ENCODE data around the gene GADD45GIP1. TPM values are rescaled to one million over a fixed set of nuclear protein-coding genes. Genes with fewer than 3 reads are reported as not detected.

Gene GADD45GIP1
- polyA plus RNA-seq, 1 of the 3 experiments (the other 2 are of a cell fraction) = 91.8 TPM

DNA sequence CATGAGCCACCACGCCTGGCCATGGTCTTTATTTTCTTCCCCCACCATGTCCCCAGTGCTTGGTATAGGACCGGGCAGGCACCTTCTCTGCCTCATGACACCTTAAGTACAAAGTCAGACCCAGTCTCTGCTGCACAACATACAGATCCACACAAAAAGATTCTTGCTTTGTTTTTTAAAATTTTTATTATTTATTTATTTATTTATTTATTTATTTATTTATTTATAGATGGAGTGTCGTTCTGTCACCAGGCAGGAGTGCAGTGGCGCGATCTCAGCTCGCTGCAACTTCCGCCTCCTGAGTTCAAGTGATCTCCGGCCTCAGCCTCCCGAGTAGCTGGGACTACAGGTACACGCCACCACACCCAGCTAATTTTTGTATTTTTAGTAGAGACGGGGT, 35.7 kb upstream of the GADD45GIP1 start:
- no peaks in the 10 kb centered on the region for H3K36me3 ChIP-seq (replicated peaks in 1 of 2; ENCODE audit: control insufficient read depth in 1 of 2, insufficient read depth in 2 of 2, low read length in 1 of 2)
- no peak overlapping the region for H3K9ac ChIP-seq
- POLR2A ChIA-PET = interaction anchor here (1.3 kb wide), 1 partner anchor 63 kb away, joined by 3 read pairs; no protein-coding TSS in a partner anchor
- H3K79me2 ChIP-seq (ENCODE audit: insufficient read depth) = peaks cover 15% of the 10 kb centered on the region
- H3K9me3 ChIP-seq = no peaks in the 10 kb centered on the region
- H3K4me3 ChIP-seq (ENCODE audit: low read depth in 2 of 2, low read length in 1 of 2) = no peak overlapping the region
- DNase-seq = no peak
- H3F3A ChIP-seq (replicated peaks; ENCODE audit: insufficient read depth) = peaks cover 6% of the 10 kb centered on the region
- H3K27ac ChIP-seq (ENCODE audit: low read depth in 2 of 2, low read length in 1 of 2) = no peak overlapping the region
- WGBS (ENCODE audit: low lambda C conversion rate) = 98% methylated on average over 11 of the region's 11 CpGs
- H3K4me2 ChIP-seq = no peak overlapping the region
- H4K20me1 ChIP-seq (ENCODE audit: insufficient read depth) = no peaks in the 10 kb centered on the region
- H2AFZ ChIP-seq (ENCODE audit: low read depth) = no peak overlapping the region
- H3K27me3 ChIP-seq (ENCODE audit: insufficient read depth) = no peaks in the 10 kb centered on the region
- CTCF ChIA-PET = interaction anchor here (0.7 to 3.6 kb wide), 7 partner anchors 9 to 102 kb away, joined by 3 to 14 read pairs (median 4); no protein-coding TSS in a partner anchor
- H3K4me1 ChIP-seq (ENCODE audit: control insufficient read depth in 1 of 2, insufficient read depth in 2 of 2, low read depth in 1 of 2, low read length in 1 of 2) = peaks cover 0 to 17% of the 10 kb centered on the region in 2 experiments; a peak in 1 of 4 replicates
- no peaks in the 10 kb centered on the region for H3K9me2 ChIP-seq
- TF ChIP-seq MEF2A (IDR thresholded peaks at IDR 0.05; ENCODE audit: borderline replicate concordance, low read depth) = no peak
- no peak for TF ChIP-seq RAD21 (IDR thresholded peaks at IDR 0.05; ENCODE audit: low read length)
- no peak for TF ChIP-seq CTCF (IDR thresholded peaks at IDR 0.05)
- TF ChIP-seq, protein P1, sequence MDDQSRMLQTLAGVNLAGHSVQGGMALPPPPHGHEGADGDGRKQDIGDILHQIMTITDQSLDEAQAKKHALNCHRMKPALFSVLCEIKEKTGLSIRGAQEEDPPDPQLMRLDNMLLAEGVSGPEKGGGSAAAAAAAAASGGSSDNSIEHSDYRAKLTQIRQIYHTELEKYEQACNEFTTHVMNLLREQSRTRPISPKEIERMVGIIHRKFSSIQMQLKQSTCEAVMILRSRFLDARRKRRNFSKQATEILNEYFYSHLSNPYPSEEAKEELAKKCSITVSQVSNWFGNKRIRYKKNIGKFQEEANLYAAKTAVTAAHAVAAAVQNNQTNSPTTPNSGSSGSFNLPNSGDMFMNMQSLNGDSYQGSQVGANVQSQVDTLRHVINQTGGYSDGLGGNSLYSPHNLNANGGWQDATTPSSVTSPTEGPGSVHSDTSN (IDR thresholded peaks at IDR 0.05) = no peak
- TF ChIP-seq, protein P2, sequence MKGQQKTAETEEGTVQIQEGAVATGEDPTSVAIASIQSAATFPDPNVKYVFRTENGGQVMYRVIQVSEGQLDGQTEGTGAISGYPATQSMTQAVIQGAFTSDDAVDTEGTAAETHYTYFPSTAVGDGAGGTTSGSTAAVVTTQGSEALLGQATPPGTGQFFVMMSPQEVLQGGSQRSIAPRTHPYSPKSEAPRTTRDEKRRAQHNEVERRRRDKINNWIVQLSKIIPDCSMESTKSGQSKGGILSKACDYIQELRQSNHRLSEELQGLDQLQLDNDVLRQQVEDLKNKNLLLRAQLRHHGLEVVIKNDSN (IDR thresholded peaks at IDR 0.05; ENCODE audit: borderline replicate concordance, low read depth) = no peak
- TF ChIP-seq, protein P3, sequence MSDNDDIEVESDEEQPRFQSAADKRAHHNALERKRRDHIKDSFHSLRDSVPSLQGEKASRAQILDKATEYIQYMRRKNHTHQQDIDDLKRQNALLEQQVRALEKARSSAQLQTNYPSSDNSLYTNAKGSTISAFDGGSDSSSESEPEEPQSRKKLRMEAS (IDR thresholded peaks at IDR 0.05; ENCODE audit: low read depth) = no peak
- no peak for TF ChIP-seq USF2 (IDR thresholded peaks at IDR 0.05; ENCODE audit: borderline replicate concordance, low read depth, low read length)
- TF ChIP-seq GATA2 (CRISPR knock-in tag; IDR thresholded peaks at IDR 0.05) = no peak
- no peak for TF ChIP-seq YY1 (IDR thresholded peaks at IDR 0.05; ENCODE audit: low read depth)
- TF ChIP-seq SMC3 (IDR thresholded peaks at IDR 0.05; ENCODE audit: low read depth, low read length) = no peak
- TF ChIP-seq NFIC (IDR thresholded peaks at IDR 0.05; ENCODE audit: borderline replicate concordance) = no peak
- TF ChIP-seq MXI1 (IDR thresholded peaks at IDR 0.05; ENCODE audit: low read depth, low read length) = no peak
- TF ChIP-seq TCF12 (IDR thresholded peaks at IDR 0.05) = no peak
- no peak for TF ChIP-seq FOXJ3 (CRISPR knock-in tag; IDR thresholded peaks at IDR 0.05)
- no peak for TF ChIP-seq IRF3 (IDR thresholded peaks at IDR 0.05; ENCODE audit: low read depth, low read length)
- TF ChIP-seq CHD2 (IDR thresholded peaks at IDR 0.05; ENCODE audit: low read length, partially characterized antibody) = no peak
- no peak for TF ChIP-seq RXRA (IDR thresholded peaks at IDR 0.05; ENCODE audit: borderline replicate concordance, low read depth)
- no peak for TF ChIP-seq JUND (IDR thresholded peaks at IDR 0.05)
- no peak for TF ChIP-seq ELF1 (IDR thresholded peaks at IDR 0.05)
